Central memory CD8-positive, alpha-beta T cell (primary cell): ENCODE measurements around the gene KRT75.
"Not testable (repeated sequence)": the region's sequence is repeated elsewhere in the genome, so short reads cannot be mapped to it uniquely, and the experiment has no call there.

Experiments used
- ATAC-seq: fragments of 150-1000 bp; cut with Tn5 transposase; replicated peaks from 2 replicates; pipeline ENCODE4 v1.10.0; 2022; ENCODE audit warnings: mild to moderate bottlenecking, moderate FRiP score, moderate number of reproducible peaks; ENCODE audit not compliant: poor library complexity, severe bottlenecking; ENCODE audit errors: extremely low read depth
- DNase-seq, 2 donors: peaks; one replicate each; pipeline ENCODE4 v3.0.0; 2021; ENCODE audit warnings: low spot score in 2 of 2
- H3K27ac Mint-ChIP-seq: one replicate; pipeline ENCODE4 v1.8.0; 2022; ENCODE audit warnings: low read depth, mild to moderate bottlenecking, moderate library complexity, mixed read lengths
- H3K27me3 Mint-ChIP-seq: one replicate; pipeline ENCODE4 v1.8.0; 2022; ENCODE audit warnings: mixed read lengths
- H3K36me3 Mint-ChIP-seq: one replicate; pipeline ENCODE4 v1.8.0; 2022; ENCODE audit warnings: mild to moderate bottlenecking, moderate library complexity, mixed read lengths; ENCODE audit not compliant: insufficient read depth
- H3K4me1 Mint-ChIP-seq: one replicate; pipeline ENCODE4 v1.8.0; 2022; ENCODE audit warnings: mixed read lengths
- H3K4me3 Mint-ChIP-seq: one replicate; pipeline ENCODE4 v1.8.0; 2022; ENCODE audit warnings: mild to moderate bottlenecking, moderate library complexity, mixed read lengths
- H3K9me3 Mint-ChIP-seq: one replicate; pipeline ENCODE4 v1.8.0; 2022; ENCODE audit warnings: mixed read lengths

KRT75 gene

DNA sequence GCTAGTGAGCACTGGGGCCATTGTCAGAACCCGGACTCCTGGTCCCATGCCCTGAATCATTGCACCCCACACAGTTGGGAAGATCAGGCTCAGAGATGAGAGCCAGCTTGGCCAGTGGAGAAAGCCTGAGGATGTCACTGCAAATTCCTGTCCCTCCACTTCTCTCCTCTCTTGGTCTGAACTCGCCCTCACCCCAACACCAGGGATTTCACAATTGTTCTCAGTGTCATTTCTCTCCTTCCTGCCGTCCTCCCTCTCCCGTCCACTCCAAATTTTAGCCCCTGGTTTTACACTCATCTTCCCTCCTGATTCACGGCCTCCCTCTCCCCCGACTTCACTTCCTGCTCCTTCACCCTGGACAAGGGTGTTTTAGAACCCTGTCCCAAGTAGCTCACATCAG lies 11.1 kb downstream of the KRT75 start:
- H3K27me3 Mint-ChIP-seq: peaks cover 45% of the 10 kb centered on the region

DNA sequence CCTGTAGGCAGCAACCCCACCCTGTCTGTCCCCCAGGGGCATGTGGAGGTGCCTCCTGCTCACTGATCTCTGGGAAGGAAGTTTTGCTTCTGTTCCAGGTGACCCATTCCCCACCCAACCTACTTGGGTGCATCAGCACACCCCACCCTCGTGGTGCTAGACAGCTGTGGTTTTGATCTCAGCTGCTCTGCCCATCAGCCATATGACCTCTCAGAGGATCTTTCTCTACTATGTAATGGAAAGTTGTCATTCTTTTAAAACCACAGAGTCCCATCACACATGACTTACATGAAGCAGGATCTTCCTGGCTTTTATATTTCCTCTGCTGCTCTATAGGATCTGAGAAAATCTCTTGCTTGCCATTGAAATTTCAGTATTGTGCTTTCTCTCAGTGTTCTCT lies 14.5 kb downstream of the KRT75 start:
- peaks cover 7% of the 10 kb centered on the region for H3K4me1 Mint-ChIP-seq
- ATAC-seq: no peak
- H3K4me3 Mint-ChIP-seq: no peak overlapping the region
- no peak overlapping the region for H3K27ac Mint-ChIP-seq
- no peak for DNase-seq
- peaks cover 51% of the 10 kb centered on the region for H3K27me3 Mint-ChIP-seq
- no peaks in the 10 kb centered on the region for H3K36me3 Mint-ChIP-seq
- no peaks in the 10 kb centered on the region for H3K9me3 Mint-ChIP-seq

More for the DNA sequence above, 11.1 kb downstream of the KRT75 start:
- Mint-ChIP-seq H3K9me3 (no peaks in the 10 kb centered on the region), H3K4me1 (peaks cover 7% of the 10 kb centered on the region), H3K4me3 (no peak overlapping the region), H3K36me3 (peaks cover 2% of the 10 kb centered on the region), H3K27ac (no peak overlapping the region)
- ATAC-seq (no peak), DNase-seq (no peak)

DNA sequence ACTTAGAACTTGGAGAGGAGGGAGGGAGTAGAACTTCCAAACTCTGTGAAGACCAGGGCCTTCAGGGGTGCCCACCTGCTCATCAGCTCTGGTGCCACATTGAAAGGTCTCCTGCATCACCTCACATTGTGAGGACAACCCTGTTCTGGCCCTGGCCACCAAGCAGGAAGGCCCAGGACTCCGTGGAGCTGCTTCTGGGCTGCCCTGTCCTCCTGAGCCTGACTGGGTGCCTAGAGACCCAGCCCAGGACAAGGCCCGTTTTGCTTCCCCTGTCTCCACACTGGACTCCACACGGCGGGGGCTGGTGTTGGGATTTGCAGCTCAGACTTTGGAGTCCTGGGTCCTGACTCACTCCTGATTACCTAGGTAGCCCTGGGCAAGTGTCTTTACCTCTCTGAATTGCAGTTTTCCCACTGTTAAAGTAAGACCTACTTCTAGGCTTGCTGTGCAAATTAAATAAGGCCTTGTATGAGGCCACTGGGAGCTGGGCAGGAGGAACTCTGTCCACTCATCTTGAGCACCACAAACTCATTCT lies 15.5 kb downstream of the KRT75 start:
- Mint-ChIP-seq H3K27me3 (peaks cover 42% of the 10 kb centered on the region), H3K4me3 (no peak overlapping the region), H3K4me1 (peaks cover 7% of the 10 kb centered on the region), H3K36me3 (no peaks in the 10 kb centered on the region), H3K27ac (no peak overlapping the region), H3K9me3 (no peaks in the 10 kb centered on the region)
- ATAC-seq (no peak), DNase-seq (no peak)

- Mint-ChIP-seq H3K4me3 (no peak overlapping the region), H3K27me3 (peaks cover 42% of the 10 kb centered on the region), H3K9me3 (no peaks in the 10 kb centered on the region), H3K27ac (no peak overlapping the region), H3K4me1 (peaks cover 7% of the 10 kb centered on the region), H3K36me3 (no peaks in the 10 kb centered on the region)
- ATAC-seq: no peak
- no peak for DNase-seq
Observed at GRCh38 chr12:52417740-52418139, 16.4 kb downstream of the KRT75 start.

DNA sequence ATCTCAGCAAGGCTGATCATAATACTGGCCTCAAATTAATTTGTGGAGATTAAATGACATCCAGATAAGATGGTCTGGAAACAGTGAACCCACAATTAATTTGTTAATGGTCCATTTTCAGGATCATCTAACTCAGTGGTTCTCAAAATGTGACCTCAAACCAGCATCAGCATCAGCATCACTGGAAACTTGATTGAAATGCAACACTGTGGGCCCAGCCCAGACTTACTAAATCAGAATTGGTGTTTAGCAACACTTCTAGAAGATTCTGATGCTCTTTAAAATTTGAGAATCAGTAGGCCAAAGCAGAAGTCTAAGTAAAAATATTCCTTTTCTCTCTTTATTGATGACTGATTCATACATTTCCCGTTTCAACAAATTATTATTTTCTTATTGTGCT lies 17.4 kb downstream of the KRT75 start:
- H3K4me1 Mint-ChIP-seq: peaks cover 7% of the 10 kb centered on the region
- H3K36me3 Mint-ChIP-seq: no peaks in the 10 kb centered on the region
- DNase-seq (no peak), ATAC-seq (no peak)
- H3K4me3 Mint-ChIP-seq: no peak overlapping the region
- H3K9me3 Mint-ChIP-seq: no peaks in the 10 kb centered on the region
- H3K27ac Mint-ChIP-seq: no peak overlapping the region
- peaks cover 40% of the 10 kb centered on the region for H3K27me3 Mint-ChIP-seq

GRCh38 chr12:52415870-52416750 lies 18.1 kb downstream of the KRT75 start:
- ATAC-seq (no peak), DNase-seq (no peak)
- H3K27ac Mint-ChIP-seq: no peak overlapping the region
- H3K4me3 Mint-ChIP-seq: no peak overlapping the region
- no peaks in the 10 kb centered on the region for H3K9me3 Mint-ChIP-seq
- peaks cover 33% of the 10 kb centered on the region for H3K27me3 Mint-ChIP-seq
- H3K36me3 Mint-ChIP-seq: no peaks in the 10 kb centered on the region
- H3K4me1 Mint-ChIP-seq: peaks cover 10% of the 10 kb centered on the region

DNA sequence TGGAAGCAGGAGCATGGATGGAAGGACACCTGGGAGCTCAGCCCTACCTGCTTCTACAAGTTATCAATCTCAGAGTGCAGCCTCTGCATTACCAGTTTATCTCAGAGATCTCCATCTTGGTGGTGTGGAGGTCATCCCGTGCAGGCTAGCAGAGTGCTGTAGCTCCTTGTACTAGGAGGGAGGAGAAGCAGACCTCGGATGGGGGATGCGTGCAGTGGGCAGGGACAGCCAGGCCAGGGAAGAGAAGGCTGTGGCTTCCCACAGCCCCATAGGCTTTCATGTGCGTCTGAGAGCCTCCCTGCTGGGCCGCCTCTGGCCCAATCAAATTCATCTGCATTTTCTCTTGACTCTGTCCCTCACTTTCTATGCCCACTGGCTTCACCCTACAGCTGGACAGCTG lies 19.2 kb downstream of the KRT75 start:
- Mint-ChIP-seq H3K9me3 (no peaks in the 10 kb centered on the region), H3K27ac (no peak overlapping the region), H3K36me3 (no peaks in the 10 kb centered on the region), H3K4me1 (peaks cover 10% of the 10 kb centered on the region), H3K4me3 (no peak overlapping the region), H3K27me3 (peaks cover 33% of the 10 kb centered on the region)
- ATAC-seq (no peak), DNase-seq (no peak)

DNA sequence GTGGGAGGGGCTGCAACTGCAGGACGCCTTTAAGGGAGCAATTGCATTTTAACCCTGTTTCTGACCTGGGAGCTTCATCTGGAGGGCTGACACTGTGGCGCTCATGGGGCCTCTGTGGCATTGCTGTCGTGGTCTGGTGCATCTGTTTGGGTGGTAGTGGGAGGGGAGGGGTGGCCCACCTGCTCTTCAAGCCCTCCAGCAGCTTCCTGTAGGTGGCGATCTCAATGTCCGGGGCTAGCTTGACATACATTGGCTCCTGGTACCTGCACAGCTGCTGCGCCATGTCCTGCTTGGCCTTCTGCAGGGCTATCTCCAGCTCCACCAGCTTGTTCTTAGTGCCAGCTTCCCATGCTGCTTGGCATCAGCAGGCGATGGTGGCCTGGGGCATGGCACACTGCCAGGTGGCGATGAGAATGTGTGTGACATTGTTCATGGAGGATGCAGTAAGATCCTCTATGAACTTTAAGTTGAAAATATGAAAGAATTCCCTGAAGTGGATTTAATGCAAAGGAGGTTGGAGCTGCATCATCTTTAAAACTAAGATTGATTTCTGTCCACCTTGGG lies 20.3 kb downstream of the KRT75 start:
- no peaks in the 10 kb centered on the region for H3K9me3 Mint-ChIP-seq
- no peak for DNase-seq
- H3K4me1 Mint-ChIP-seq: peaks cover 5% of the 10 kb centered on the region
- no peak overlapping the region for H3K4me3 Mint-ChIP-seq
- H3K27me3 Mint-ChIP-seq: peaks cover 33% of the 10 kb centered on the region
- H3K27ac Mint-ChIP-seq: no peak overlapping the region
- H3K36me3 Mint-ChIP-seq: no peaks in the 10 kb centered on the region
- no peak for ATAC-seq

DNA sequence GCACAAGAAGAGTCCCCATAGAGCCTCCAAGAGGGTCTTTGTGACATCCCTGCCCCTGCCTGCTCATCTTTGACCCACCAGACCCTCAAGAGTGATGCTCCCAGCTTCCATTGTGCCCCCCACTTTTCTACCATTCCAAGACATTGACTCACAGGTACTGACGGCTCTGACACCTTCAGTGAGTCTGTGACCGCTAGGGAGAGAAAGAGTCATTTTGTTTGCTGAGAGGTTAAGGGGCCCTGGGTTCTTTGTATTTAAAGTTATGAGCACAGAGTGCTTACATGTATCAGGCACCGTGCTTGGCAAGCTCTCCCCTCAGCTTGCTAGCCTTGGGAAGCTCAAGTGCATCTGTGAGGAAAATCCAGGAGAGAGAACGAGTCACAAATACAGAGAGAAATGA lies 21.0 kb downstream of the KRT75 start:
- Mint-ChIP-seq H3K4me3 (no peak overlapping the region), H3K27ac (no peak overlapping the region), H3K36me3 (no peaks in the 10 kb centered on the region), H3K9me3 (no peaks in the 10 kb centered on the region), H3K4me1 (peaks cover 5% of the 10 kb centered on the region), H3K27me3 (peaks cover 38% of the 10 kb centered on the region)
- ATAC-seq: no peak
- DNase-seq: no peak

DNA sequence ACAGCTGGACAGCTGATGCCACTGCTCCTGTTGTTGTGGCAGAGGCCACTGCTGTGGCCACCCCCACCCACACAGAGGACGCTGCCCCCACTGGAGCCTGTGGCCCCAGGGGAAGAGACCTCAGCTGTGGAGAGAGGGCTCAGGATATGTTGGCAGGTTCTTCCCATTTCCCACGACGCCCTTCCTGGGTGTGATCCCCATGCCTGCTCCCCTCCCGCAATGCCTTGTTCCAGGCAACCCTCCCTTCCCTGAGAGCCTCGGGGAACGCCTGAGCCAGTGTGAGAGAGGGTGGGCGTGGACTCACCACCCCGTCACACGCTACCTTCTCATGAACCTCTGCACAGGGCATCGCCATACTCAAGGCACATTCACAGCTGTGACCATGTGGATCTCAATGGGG lies 22.4 kb downstream of the KRT75 start:
- ATAC-seq (no peak), DNase-seq (no peak)
- Mint-ChIP-seq H3K4me3 (no peak overlapping the region), H3K36me3 (no peaks in the 10 kb centered on the region), H3K9me3 (no peaks in the 10 kb centered on the region), H3K4me1 (peaks cover 5% of the 10 kb centered on the region), H3K27ac (no peak overlapping the region), H3K27me3 (peaks cover 49% of the 10 kb centered on the region)

DNA sequence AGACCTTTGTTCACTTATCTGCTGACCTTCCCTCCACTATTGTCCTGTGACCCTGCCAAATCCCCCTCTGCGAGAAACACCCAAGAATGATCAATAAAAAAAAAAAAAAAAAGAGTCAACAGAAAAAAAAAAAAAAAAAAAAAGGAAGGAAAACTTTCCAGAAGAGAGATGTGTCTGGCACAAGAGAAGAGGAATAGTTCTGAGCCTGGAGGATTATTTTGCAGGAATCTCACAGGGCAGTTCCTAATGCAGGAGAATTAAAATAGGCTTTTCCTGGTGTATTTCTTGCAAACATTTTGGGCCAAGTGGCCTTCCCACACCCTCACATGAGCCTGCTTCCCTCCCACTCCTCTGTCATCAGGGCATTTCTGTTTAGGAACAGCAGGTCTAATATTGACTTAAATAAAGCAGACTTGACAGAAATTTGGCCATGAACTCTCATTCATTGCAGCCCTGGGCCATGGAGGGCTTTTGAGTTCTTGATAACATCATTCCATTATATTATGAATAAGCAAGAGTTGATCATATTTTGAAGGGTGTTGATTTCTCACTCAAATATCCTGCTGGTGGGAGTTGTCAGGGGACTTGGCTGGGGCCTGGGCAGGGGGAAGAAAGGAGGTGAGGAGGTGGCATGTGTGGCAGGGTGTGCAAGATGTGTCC lies 23.5 kb downstream of the KRT75 start:
- not testable (repeated sequence) for DNase-seq, H3K4me1 Mint-ChIP-seq, H3K9me3 Mint-ChIP-seq, H3K4me3 Mint-ChIP-seq, H3K36me3 Mint-ChIP-seq, ATAC-seq, H3K27ac Mint-ChIP-seq
- peaks cover 44% of the 10 kb centered on the region for H3K27me3 Mint-ChIP-seq

- peak overlapping the region; percentile 29 for H3K27ac Mint-ChIP-seq
- peaks cover 5% of the 10 kb centered on the region for H3K4me1 Mint-ChIP-seq
- DNase-seq (no peak), ATAC-seq (no peak)
- H3K9me3 Mint-ChIP-seq: no peaks in the 10 kb centered on the region
- H3K27me3 Mint-ChIP-seq: peaks cover 26% of the 10 kb centered on the region
- no peak overlapping the region for H3K4me3 Mint-ChIP-seq
- no peaks in the 10 kb centered on the region for H3K36me3 Mint-ChIP-seq
Observed at GRCh38 chr12:52407918-52408317, 26.3 kb downstream of the KRT75 start.
